Transverse colon (tissue), 3 donors: ENCODE measurements around the gene TLR6.

Source experiments
- CTCF ChIP-seq, 5 experiments: fragments of 200-600 bp in 3 of 5; fragments of 450-650 bp in 2 of 5; sonication (generic) in 3 of 5; IDR thresholded peaks; 1 replicate in 2 of 5; 2 replicates in 3 of 5; pipeline ENCODE4 v1.5.1; 2016 to 2017; ENCODE audit warnings: antibody characterized with exemption in 5 of 5, inconsistent platforms in 3 of 5, mild to moderate bottlenecking in 2 of 5, moderate library complexity in 1 of 5
- EP300 ChIP-seq: sonication (generic); formaldehyde crosslinking; IDR thresholded peaks from one replicate; pipeline ENCODE4 v1.6.1; 2017; ENCODE audit warnings: antibody characterized with exemption, low read depth

GRCh38 chr4:38837849-38838248 is 18.8 kb downstream of the TLR6 start:
- TF ChIP-seq CTCF (IDR thresholded peaks at IDR 0.05), result no peak
- no peak for TF ChIP-seq EP300
